Dendritic cell treated with granulocyte-macrophage colony-stimulating factor and Interleukin-4, amounts not matched to agents 40 ng/mL and 50 ng/mL, for 4 days (primary cell): ENCODE results near the gene HINT2.

Source experiments
- H3K27ac Mint-ChIP-seq: one replicate; pipeline ENCODE4 v1.8.0; 2022; ENCODE audit warnings: mild to moderate bottlenecking, mixed read lengths
- H3K27me3 Mint-ChIP-seq: one replicate; pipeline ENCODE4 v1.8.0; 2022; ENCODE audit warnings: mild to moderate bottlenecking, mixed read lengths
- H3K36me3 Mint-ChIP-seq: one replicate; pipeline ENCODE4 v1.8.0; 2022; ENCODE audit warnings: low read depth, mixed read lengths
- H3K4me1 Mint-ChIP-seq: one replicate; pipeline ENCODE4 v1.8.0; 2022; ENCODE audit warnings: low read depth, mixed read lengths
- H3K4me3 Mint-ChIP-seq: one replicate; pipeline ENCODE4 v1.8.0; 2022; ENCODE audit warnings: mild to moderate bottlenecking, moderate library complexity, mixed read lengths
- H3K9me3 Mint-ChIP-seq: one replicate; pipeline ENCODE4 v1.8.0; 2022; ENCODE audit warnings: mixed read lengths
- intact Hi-C: fragments of 100-400 bp; cut with micrococcal nuclease; formaldehyde crosslinking; loops from one replicate; pipeline ENCODE4 v1.15.0; 2022

HINT2 gene

DNA sequence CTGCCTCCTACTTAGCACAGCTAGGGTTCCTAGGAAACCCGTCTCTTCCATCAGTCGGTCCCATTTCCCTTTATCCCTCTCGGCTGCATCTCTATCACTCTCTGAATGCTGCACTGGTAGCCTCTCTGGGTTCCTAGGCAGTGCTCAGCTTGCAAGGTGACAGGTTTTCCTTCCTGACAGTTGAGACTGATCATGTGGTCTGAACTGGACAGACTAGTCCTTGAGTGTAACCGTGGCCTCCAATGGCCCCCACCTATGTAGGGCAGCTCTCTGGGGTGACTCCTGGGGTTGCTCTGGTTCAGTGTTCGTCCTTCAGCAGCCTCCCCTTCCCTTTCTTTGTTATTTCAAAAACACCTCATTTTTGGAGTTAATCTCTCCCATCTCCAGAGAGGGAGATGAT, 18.0 kb upstream of the HINT2 start:
- Mint-ChIP-seq H3K36me3 (peaks cover 7% of the 10 kb centered on the region), H3K27me3 (peaks cover 70% of the 10 kb centered on the region), H3K9me3 (no peaks in the 10 kb centered on the region), H3K4me1 (peaks cover 91% of the 10 kb centered on the region), H3K27ac (no peak overlapping the region), H3K4me3 (no peak overlapping the region)
- intact Hi-C loops: no loop called here

DNA sequence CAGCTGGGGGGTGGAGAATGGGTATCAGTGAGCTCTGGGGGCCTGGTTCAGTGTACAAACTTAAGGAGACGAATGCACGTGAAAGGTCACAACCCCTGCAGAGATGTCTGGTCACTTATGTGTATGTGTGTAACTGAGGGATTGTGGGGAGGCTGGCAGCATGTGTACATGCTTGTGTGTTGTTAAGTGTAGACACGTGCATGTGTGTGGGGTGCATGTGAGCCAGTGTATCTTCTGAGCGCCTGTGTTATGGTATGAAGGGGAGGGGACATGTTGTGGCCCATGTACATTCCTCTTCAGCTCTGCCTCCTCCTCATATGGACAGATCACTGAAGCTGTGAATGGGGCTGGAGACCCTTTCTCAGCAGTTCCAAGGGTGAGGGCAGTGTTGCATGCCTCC, 16.2 kb upstream of the HINT2 start:
- H3K9me3 Mint-ChIP-seq: no peaks in the 10 kb centered on the region
- H3K36me3 Mint-ChIP-seq: peaks cover 7% of the 10 kb centered on the region
- intact Hi-C loops: no loop called here
- no peak overlapping the region for H3K4me3 Mint-ChIP-seq
- no peak overlapping the region for H3K27ac Mint-ChIP-seq
- peaks cover 81% of the 10 kb centered on the region for H3K4me1 Mint-ChIP-seq
- peaks cover 66% of the 10 kb centered on the region for H3K27me3 Mint-ChIP-seq

DNA sequence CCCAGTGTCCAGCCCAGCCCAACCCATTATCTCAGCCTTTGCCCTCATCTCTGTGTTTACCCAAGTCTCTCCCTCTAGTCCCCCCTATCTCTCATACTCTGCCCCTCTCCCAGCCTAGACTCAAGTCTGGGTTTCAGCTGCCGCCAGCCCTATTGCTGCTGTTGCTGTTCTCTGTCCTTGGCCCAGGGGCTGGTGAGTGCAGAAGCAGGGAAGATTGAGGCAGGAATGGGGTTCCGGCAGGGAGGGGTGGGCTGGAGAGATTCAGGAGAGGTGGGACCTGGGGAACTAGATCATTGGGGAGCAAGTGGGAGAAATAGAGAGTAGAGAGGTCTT, 14.9 kb upstream of the HINT2 start:
- H3K36me3 Mint-ChIP-seq: peaks cover 7% of the 10 kb centered on the region
- H3K4me1 Mint-ChIP-seq: peaks cover 78% of the 10 kb centered on the region
- H3K9me3 Mint-ChIP-seq: no peaks in the 10 kb centered on the region
- intact Hi-C loops: loop anchor here (2.0 kb wide), 1 partner anchor 15 kb away; no protein-coding TSS in a partner anchor
- peaks cover 59% of the 10 kb centered on the region for H3K27me3 Mint-ChIP-seq
- peak overlapping the region; percentile 67 for H3K27ac Mint-ChIP-seq
- peak overlapping the region; percentile 78 for H3K4me3 Mint-ChIP-seq

DNA sequence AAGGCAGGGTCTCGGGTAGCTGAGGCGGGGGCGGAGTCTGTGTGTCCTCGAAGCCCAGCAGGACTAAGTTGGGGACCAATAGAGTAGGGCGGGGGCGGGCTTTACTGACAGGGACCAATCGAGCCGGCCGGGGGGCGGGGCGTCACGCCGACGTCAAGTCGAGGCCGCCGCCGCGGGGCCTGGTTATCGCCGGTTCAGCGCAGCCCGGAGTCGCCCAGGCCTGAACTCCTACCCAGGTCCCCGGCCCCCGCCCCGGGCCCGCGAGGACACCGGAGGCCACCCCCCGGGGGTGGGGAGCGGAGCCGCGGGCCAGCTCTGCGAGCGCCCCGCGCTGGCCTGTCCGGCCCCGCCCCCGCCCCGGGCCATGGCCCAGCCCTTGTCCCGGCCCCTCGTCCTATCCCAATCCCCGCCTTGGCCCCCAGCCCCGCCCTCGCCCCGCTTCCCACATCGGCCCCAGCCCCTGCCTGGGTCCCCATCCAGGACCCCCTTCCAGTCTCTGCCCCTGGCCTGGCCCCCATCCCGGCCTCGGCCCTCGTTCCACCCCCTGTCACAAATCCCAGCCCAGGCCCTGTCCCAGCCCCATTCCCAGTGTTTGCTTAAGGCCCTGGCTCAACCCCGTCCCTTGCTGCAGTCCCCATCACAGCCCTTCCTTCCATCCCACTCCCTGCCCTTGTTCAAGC, 14.4 kb upstream of the HINT2 start, which contains the start of gene TMEM8B:
TSS of gene TMEM8B (plus strand) at position 145 of the 680 bp plus-strand sequence. CDS start at position 365, 220 bp downstream.
- H3K4me1 Mint-ChIP-seq: peaks cover 73% of the 10 kb centered on the region
- H3K27me3 Mint-ChIP-seq: peaks cover 54% of the 10 kb centered on the region
- H3K36me3 Mint-ChIP-seq: peaks cover 7% of the 10 kb centered on the region
- peak within 1 kb of the TSS; percentile 87 for H3K4me3 Mint-ChIP-seq
- peak within 1 kb of the TSS; percentile 67 for H3K27ac Mint-ChIP-seq
- intact Hi-C loops: loop anchor here (2.0 kb wide), 1 partner anchor 16 kb away; no protein-coding TSS in a partner anchor
- no peaks in the 10 kb centered on the region for H3K9me3 Mint-ChIP-seq

DNA sequence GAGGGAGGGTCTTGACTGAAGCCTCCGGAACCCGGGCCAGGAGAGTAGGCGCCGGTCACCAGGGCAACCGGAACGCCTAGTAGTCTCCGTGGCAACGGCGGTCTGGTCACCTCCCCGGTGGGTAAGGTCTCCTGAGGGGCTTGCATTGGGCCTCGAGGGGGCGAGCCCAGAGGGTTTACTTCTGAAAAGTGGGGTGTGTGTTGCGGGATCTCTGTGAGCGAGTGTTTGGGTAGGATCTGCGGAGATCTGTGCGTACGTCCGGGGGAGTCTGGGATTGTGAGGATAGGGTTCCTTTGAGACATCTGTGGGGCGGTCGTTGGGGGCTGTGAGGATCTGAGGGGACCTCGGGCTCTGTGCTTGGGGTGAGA, 13.9 kb upstream of the HINT2 start, which contains the start of gene FAM221B:
TSS of gene FAM221B (minus strand) at position 17 of the 368 bp plus-strand sequence. CDS start 2,571 bp downstream, outside the sequence.
- Mint-ChIP-seq H3K4me1 (peaks cover 69% of the 10 kb centered on the region), H3K27me3 (peaks cover 54% of the 10 kb centered on the region), H3K27ac (peak within 1 kb of the TSS; percentile 67), H3K9me3 (no peaks in the 10 kb centered on the region), H3K4me3 (peak within 1 kb of the TSS; percentile 87), H3K36me3 (peaks cover 7% of the 10 kb centered on the region)
- intact Hi-C loops: loop anchor here (2.0 kb wide), 1 partner anchor 16 kb away; no protein-coding TSS in a partner anchor

DNA sequence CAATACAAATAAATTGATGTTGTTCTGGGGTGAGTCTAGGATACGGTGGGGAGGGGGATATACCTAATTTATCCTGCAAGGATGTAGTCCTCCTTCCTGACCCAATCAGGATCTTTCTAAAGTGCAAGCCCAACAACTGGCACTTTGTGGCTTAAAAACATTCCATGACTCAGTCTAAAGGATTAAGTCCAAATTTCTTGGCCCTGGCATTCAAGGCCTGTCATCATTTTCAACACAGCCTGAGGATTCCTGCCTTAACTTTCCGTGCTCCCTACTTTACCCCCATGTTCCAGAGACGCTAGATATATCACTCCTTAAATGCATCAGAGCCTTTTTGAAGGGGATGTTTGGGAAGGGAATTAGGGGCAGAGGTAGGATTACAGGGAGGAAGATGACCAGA, 12.6 kb upstream of the HINT2 start:
- Mint-ChIP-seq H3K27ac (no peak overlapping the region), H3K9me3 (no peaks in the 10 kb centered on the region), H3K4me1 (peaks cover 57% of the 10 kb centered on the region), H3K4me3 (no peak overlapping the region), H3K36me3 (peaks cover 7% of the 10 kb centered on the region), H3K27me3 (peaks cover 44% of the 10 kb centered on the region)
- intact Hi-C loops: no loop called here

DNA sequence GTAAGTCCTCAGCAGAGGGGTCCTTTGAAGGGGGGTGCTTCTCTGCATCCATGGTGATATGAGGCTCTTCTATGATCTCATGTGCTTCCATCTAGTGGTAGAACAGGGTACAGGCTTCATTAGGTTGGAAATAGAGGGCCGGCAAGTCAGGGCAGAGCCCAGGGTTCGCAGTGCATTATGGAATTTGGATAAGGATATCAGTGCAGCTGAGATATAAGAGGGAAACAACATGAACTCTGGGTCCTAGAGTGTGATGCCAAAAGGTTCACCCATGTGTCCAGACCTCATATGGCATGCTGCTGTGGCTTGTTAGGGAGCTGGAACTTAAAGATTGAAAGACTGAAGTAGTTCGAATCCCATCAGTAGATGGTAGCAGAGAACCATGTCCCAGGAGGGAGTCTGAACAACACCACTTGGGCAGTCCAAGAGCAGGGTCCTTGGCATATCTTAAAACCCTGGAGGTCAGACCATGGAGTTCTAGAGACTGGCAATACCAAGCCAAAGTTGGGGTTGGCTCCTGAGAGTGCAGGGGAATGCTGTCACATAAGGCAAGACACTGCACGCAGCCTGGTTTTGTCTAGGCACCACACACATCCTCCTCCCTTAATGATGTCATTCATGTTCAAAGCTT, 11.3 kb upstream of the HINT2 start:
- Mint-ChIP-seq H3K4me3 (no peak overlapping the region), H3K4me1 (peaks cover 45% of the 10 kb centered on the region), H3K27ac (no peak overlapping the region), H3K27me3 (peaks cover 40% of the 10 kb centered on the region), H3K36me3 (peaks cover 7% of the 10 kb centered on the region), H3K9me3 (no peaks in the 10 kb centered on the region)
- intact Hi-C loops: loop anchor here (1.0 kb wide), 2 partner anchors 36 to 56 kb away; no protein-coding TSS in a partner anchor

DNA sequence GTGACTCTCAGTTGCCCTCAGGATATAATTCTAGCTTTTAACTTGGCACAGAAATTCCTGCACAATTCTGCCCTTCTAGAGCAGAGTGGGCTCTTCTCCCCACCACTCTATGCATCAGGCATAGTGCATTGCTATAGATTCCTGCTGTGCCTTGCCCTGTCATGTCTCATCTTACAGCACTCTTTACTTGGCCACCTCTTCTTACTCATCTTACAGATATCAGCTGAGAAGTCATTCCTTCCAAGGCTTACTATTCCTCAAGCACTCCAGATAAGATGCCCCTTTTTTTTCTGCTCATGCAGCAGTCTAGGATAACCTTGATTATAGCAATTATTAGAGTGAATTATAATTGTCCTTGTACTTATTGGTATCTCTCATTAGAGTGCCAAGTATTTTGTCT, 8.1 kb upstream of the HINT2 start:
- Mint-ChIP-seq H3K4me1 (peaks cover 22% of the 10 kb centered on the region), H3K27me3 (peaks cover 24% of the 10 kb centered on the region), H3K36me3 (no peaks in the 10 kb centered on the region), H3K4me3 (no peak overlapping the region), H3K9me3 (no peaks in the 10 kb centered on the region), H3K27ac (no peak overlapping the region)
- intact Hi-C loops: no loop called here

DNA sequence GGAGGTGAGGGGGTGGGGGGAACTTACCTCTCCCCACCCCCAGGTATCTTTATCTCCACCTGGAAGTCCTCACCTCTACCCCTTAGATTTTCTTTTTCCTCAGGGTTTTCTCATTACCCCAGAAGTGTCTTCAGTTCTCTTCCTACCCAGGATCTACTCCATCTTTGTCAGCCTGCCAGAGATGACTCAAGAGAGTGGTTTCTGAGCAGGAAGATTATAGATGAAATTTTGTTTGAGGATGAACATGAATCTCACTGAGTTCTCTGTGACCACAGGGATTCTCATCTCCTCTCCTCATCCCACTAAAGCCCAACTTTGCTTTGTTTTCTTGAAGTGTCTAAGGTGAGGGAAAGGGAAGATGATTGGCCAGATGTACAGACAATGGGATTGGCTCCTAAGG, 5.2 kb upstream of the HINT2 start:
- Mint-ChIP-seq H3K9me3 (no peaks in the 10 kb centered on the region), H3K27ac (no peak overlapping the region), H3K27me3 (peaks cover 7% of the 10 kb centered on the region), H3K4me3 (no peak overlapping the region), H3K36me3 (peaks cover 5% of the 10 kb centered on the region), H3K4me1 (peaks cover 21% of the 10 kb centered on the region)
- intact Hi-C loops: no loop called here

DNA sequence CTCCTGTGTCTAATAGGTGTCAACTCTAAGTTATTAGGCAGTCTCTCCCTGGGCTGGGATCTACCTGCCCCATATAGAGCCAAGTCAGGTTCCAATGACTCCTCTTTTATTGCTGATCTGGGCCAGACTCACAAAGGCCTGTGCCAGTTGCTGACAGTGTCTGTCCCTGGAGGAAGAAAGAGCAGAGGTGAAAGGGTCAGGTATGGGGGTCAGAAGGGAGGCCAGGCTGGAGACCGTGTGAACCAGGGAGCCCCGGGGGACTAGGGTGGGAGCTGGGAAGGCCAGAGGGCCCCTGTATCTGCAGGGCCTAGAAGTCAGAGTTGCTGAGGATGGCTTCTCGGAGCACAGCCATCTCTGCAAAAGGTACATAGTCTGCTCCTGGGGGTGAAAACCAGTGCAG, 3.5 kb upstream of the HINT2 start:
- Mint-ChIP-seq H3K27ac (no peak overlapping the region), H3K4me3 (no peak overlapping the region), H3K9me3 (no peaks in the 10 kb centered on the region), H3K4me1 (peaks cover 30% of the 10 kb centered on the region), H3K36me3 (peaks cover 12% of the 10 kb centered on the region), H3K27me3 (peaks cover 7% of the 10 kb centered on the region)
- intact Hi-C loops: loop anchor here (10.0 kb wide), 1 partner anchor 174 kb away; no protein-coding TSS in a partner anchor

DNA sequence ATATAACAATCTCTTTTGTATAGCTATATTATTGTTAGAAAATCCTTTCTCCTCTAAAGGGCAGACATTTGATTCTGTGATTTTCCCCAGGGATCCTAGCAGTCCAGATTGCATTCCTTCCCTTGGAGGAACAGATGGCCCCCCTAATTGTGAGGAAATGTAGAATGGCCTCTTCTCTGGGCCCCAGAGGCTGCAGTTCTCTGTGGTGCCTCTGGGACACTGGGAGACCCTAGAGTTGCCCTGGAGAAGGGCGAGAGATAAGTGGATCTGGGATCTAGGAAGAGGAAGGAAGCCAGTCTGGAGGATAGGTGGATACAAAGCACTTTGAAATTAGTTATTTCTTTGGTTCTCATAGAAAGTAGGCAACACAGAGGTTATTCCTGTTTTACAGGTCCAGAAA, 1.9 kb upstream of the HINT2 start:
- Mint-ChIP-seq H3K4me3 (no peak overlapping the region), H3K9me3 (no peaks in the 10 kb centered on the region), H3K27me3 (peaks cover 5% of the 10 kb centered on the region), H3K4me1 (peaks cover 44% of the 10 kb centered on the region), H3K36me3 (peaks cover 12% of the 10 kb centered on the region), H3K27ac (no peak overlapping the region)
- intact Hi-C loops: loop anchor here (10.0 kb wide), 1 partner anchor 172 kb away; no protein-coding TSS in a partner anchor

DNA sequence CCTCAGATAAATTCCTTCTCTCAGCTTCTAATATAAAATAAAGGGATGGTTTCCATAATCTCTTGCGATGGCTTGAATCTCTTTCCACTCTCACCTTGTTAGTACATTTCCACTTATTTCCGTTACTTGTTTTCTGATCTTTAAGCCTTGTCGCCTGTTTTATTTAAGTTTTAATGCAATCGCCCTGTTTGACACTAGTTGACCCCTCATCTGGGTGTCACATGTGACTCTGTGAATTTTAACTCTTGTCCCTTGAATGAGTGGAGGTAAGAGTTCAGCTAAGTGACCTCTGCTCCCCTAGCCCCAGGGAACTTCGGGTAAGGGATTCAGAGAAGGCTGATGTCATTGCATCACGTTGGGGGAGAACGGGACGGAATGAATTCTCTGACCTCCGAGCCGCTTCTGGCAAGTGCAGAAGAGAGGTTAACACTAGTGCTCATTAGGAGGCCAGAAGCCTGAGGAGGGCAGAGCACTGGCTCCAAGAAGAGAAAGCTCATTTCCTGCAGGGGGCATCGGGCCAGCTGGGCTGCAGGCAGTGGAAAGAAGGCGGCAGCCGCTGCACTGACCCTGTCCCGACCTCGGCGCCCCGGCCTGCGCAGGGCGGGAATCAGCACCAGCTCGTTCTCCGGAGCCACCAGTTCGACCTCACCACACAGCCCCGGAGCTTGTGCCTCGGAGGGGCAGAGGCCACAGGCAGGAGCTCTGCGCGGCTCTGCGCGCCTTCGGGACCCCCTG, 569 bp downstream of the HINT2 start:
- no peaks in the 10 kb centered on the region for H3K9me3 Mint-ChIP-seq
- H3K4me3 Mint-ChIP-seq: peak overlapping the region; percentile 93
- peaks cover 12% of the 10 kb centered on the region for H3K36me3 Mint-ChIP-seq
- H3K4me1 Mint-ChIP-seq: peaks cover 56% of the 10 kb centered on the region
- H3K27ac Mint-ChIP-seq: peak overlapping the region; percentile 86
- H3K27me3 Mint-ChIP-seq: peaks cover 3% of the 10 kb centered on the region
- intact Hi-C loops: loop anchor here (2.0 to 10.0 kb wide), 2 partner anchors 77 to 169 kb away; no protein-coding TSS in a partner anchor

DNA sequence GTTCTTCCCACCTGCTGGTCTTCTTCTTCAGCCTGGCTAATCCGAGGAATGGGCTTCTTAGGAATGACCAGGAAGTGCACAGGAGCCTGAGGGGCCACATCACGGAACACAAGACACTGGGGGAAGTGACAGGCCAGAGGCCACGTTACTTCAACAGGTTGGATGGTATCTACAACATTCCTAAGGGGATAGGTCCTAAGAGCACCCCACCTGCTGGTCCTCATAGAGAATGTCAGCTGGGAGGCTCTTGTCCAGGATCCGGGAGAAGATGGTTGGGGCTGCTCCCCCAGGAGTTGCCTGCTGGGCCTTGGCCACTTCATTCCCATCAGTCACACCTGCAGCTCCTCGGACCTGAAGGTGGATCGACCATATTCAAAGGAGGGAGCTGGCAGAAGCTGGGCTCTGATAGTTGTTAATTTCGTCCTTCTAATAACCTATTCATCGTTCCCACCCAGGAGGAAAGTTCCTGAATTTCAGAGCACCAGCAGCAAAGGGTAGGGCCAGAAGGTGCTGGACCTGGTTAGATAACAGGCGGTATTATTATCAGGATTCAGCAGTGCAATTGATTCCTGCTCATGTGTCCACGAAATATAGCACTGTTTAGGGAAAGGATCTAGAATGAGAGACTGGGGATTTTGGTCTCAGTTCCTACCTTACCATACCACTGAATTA, 1.3 kb downstream of the HINT2 start:
- Mint-ChIP-seq H3K9me3 (no peaks in the 10 kb centered on the region), H3K4me1 (peaks cover 56% of the 10 kb centered on the region), H3K27ac (peak overlapping the region; percentile 86), H3K4me3 (no peak overlapping the region), H3K27me3 (peaks cover 3% of the 10 kb centered on the region), H3K36me3 (peaks cover 12% of the 10 kb centered on the region)
- intact Hi-C loops: loop anchor here (2.0 to 10.0 kb wide), 2 partner anchors 77 to 169 kb away; no protein-coding TSS in a partner anchor
